Measurements from ENCODE around the gene AGBL3.
"Not testable (repeated sequence)": the region's sequence is repeated elsewhere in the genome, so short reads cannot be mapped to it uniquely, and the experiment has no call there.

AGBL3 gene

DNA sequence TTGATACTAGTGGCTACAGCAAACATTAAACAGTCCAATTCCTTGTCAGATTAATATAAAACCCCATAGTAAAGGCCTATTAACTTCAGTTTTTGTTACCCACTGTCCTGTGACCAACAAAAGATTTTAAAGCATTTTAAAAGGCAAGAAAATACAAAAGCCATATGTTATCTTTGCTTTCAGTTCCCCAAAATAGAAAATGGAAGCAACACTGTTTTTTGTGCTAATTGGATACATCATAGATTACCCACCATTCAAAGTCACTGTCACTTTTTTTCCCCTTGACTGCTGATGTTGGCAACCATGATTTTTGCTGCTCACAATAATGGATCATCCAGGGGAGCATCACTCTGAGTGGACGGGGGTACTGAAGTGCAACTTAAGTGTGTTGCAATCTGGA, 109.1 kb downstream of the AGBL3 start:
- Mint-ChIP-seq H3K9me3 (no peaks in the 10 kb centered on the region), H3K27ac (ENCODE audit: low read depth) (no peak overlapping the region), H3K27me3 (no peaks in the 10 kb centered on the region), H3K4me1 (no peaks in the 10 kb centered on the region), H3K36me3 (ENCODE audit: insufficient read depth) (peaks cover 2% of the 10 kb centered on the region), H3K4me3 (no peak overlapping the region)
- ATAC-seq (replicated peaks; ENCODE audit: extremely low read depth, poor library complexity, severe bottlenecking) (no peak), DNase-seq (ENCODE audit: low spot score in 2 of 2) (no peak)

DNA sequence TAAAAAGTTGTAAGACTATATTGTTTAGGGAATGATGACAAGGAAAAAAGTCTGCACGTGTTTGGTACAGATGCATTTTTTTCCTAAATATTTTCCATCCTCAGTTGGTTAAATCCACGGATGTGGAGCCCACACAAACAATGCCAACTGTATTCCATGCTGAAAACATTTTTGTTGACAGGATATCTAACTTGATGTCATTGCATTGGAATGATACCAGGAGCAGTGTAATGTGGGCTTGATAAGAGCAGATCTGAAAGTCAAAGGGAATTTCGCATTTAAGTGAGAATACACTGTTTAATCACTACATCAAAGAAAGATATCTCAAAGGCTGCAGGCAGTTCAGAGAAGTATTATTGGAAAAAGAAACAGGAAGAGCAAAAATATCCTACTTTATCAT, 112.1 kb downstream of the AGBL3 start:
- no peaks in the 10 kb centered on the region for H3K27me3 Mint-ChIP-seq
- DNase-seq (ENCODE audit: low spot score in 2 of 2) (no peak), ATAC-seq (replicated peaks; ENCODE audit: extremely low read depth, poor library complexity, severe bottlenecking) (no peak)
- H3K36me3 Mint-ChIP-seq (ENCODE audit: insufficient read depth): peaks cover 2% of the 10 kb centered on the region
- no peak overlapping the region for H3K4me3 Mint-ChIP-seq
- H3K9me3 Mint-ChIP-seq: no peaks in the 10 kb centered on the region
- no peaks in the 10 kb centered on the region for H3K4me1 Mint-ChIP-seq
- H3K27ac Mint-ChIP-seq (ENCODE audit: low read depth): no peak overlapping the region

DNA sequence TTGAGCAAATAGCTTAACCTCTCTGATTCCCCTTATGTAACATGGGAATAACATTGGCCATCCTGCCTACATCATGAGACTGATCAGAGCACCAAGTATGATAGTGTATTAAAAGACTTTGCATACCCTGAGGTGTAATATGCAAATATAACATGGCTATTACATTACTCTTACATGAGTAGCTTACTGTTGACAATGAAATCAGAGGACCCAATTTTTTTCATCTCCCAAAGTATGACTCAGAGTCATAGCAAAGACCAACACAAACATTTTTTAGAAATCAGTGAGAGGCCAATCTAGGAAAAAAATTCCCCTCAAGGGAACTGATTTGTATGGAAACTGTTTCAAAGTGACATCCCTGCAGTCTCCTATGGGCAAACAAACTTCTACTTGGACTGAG, 114.5 kb downstream of the AGBL3 start:
- Mint-ChIP-seq H3K36me3 (ENCODE audit: insufficient read depth) (no peaks in the 10 kb centered on the region), H3K9me3 (no peaks in the 10 kb centered on the region), H3K27ac (ENCODE audit: low read depth) (no peak overlapping the region), H3K4me3 (no peak overlapping the region), H3K27me3 (no peaks in the 10 kb centered on the region), H3K4me1 (no peaks in the 10 kb centered on the region)
- ATAC-seq (replicated peaks; ENCODE audit: extremely low read depth, poor library complexity, severe bottlenecking): no peak
- DNase-seq (ENCODE audit: low spot score in 2 of 2): no peak

DNA sequence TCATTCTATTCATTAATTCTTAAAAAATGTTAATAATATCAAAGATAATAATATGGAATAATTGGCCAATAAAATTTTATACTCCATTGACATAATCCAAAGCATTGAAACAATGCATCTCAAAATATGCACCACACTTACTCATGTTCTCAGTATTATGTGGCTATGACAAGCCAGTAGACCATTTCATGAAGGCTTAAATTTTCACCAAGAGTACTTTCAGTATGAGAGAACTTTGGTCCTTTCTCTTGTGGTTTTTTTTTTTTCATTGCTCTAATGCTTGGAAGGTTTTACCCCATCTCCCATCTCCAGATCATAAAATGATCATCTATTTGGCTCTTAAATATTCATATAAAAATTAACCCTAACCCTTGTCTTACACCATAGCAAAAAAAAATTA, 116.1 kb downstream of the AGBL3 start:
- H3K27ac Mint-ChIP-seq (ENCODE audit: low read depth): no peak overlapping the region
- no peak overlapping the region for H3K4me3 Mint-ChIP-seq
- H3K27me3 Mint-ChIP-seq: no peaks in the 10 kb centered on the region
- DNase-seq (ENCODE audit: low spot score in 2 of 2) (no peak), ATAC-seq (replicated peaks; ENCODE audit: extremely low read depth, poor library complexity, severe bottlenecking) (no peak)
- no peaks in the 10 kb centered on the region for H3K9me3 Mint-ChIP-seq
- no peaks in the 10 kb centered on the region for H3K36me3 Mint-ChIP-seq (ENCODE audit: insufficient read depth)
- H3K4me1 Mint-ChIP-seq: no peaks in the 10 kb centered on the region

DNA sequence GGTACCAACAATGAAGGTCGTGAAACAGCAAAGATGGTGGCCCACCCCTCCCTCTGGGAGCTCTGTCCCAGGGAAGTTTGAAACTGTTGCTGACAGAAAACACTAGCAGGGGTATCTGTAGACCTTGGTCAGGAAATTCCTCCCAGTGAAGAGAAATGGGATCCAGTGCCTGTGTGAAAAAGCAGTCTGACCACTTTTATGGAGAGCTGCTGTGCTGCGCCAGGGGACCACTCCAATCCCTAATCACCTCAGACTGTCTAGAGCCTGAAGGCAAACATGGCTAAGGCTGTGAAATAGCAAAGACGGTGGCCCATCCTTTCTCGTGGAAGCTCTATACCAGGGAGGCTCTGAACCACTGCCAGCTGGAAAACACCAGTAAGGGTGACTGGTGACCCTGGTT, 123.3 kb downstream of the AGBL3 start:
- Mint-ChIP-seq H3K27me3 (no peaks in the 10 kb centered on the region), H3K4me1 (no peaks in the 10 kb centered on the region), H3K27ac (ENCODE audit: low read depth) (no peak overlapping the region), H3K36me3 (ENCODE audit: insufficient read depth) (no peaks in the 10 kb centered on the region), H3K4me3 (no peak overlapping the region), H3K9me3 (peaks cover under 1% of the 10 kb centered on the region)
- ATAC-seq (replicated peaks; ENCODE audit: extremely low read depth, poor library complexity, severe bottlenecking) (no peak), DNase-seq (ENCODE audit: low spot score in 2 of 2) (no peak)

DNA sequence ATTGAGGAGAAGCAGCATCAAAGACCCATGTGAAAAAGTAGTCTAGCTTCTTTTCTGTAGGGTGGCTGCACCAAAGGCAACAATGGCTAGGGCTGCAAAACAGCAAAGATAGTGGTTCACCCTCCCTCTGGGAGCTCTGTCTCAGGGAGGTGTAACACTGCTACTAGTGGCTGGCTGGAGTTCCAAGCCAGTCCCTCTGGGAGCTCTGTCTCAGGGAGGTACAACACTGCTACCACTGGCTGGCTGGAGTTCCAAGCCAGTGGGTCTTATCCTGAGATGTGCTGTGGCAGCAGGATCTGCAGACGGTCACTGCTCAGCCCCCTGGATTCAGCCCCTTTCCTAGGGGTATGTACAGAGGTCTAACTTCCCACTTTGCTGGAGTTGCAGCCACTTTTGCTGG, 123.7 kb downstream of the AGBL3 start:
- Mint-ChIP-seq H3K27me3 (no peaks in the 10 kb centered on the region), H3K36me3 (ENCODE audit: insufficient read depth) (no peaks in the 10 kb centered on the region), H3K4me3 (no peak overlapping the region), H3K9me3 (peaks cover 5% of the 10 kb centered on the region), H3K27ac (ENCODE audit: low read depth) (no peak overlapping the region), H3K4me1 (no peaks in the 10 kb centered on the region)
- ATAC-seq (replicated peaks; ENCODE audit: extremely low read depth, poor library complexity, severe bottlenecking) (no peak), DNase-seq (ENCODE audit: low spot score in 2 of 2) (no peak)

DNA sequence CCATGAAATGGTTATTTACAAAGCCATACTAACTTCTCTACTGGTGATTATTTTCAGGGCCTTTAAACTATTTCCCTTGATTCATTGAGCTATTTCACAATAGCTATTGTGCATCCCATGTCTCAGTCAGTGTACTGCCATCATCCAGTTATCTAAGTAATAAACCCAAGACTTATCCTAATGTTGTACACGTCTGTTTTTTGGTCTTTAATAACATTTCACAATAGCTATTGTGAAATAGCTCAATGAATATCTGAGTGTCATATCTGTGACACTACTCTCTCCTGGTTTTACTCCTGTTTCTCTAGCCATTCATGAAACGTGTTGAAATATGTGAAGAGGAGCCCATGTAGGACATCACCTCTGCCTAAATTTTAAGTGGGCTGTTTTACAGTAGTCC, 125.1 kb downstream of the AGBL3 start:
- Mint-ChIP-seq H3K36me3 (ENCODE audit: insufficient read depth) (no peaks in the 10 kb centered on the region), H3K9me3 (peaks cover 6% of the 10 kb centered on the region), H3K27me3 (no peaks in the 10 kb centered on the region), H3K4me3 (no peak overlapping the region), H3K4me1 (no peaks in the 10 kb centered on the region), H3K27ac (ENCODE audit: low read depth) (no peak overlapping the region)
- DNase-seq (ENCODE audit: low spot score in 2 of 2): no peak
- no peak for ATAC-seq (replicated peaks; ENCODE audit: extremely low read depth, poor library complexity, severe bottlenecking)

DNA sequence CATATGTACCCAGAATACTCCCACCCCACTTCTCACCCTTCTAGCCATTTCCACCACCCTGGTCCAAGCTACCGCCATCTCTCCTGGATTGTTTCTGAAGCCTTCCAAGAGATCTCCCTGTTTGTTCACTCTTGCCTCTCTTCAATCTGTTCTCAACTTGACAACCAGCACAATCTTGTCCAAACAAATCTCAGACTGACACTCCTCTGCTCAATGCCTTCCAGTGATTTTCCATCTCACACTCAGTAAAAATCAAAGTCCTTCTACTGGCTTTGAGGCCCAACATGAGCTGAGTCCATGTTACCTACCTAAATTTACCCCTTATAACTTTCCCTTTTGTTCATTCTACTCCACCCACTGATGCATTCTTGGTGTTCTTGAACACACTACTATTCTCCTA, 128.3 kb downstream of the AGBL3 start:
- Mint-ChIP-seq H3K9me3 (peaks cover 6% of the 10 kb centered on the region), H3K27ac (ENCODE audit: low read depth) (no peak overlapping the region), H3K4me3 (no peak overlapping the region), H3K4me1 (no peaks in the 10 kb centered on the region), H3K36me3 (ENCODE audit: insufficient read depth) (no peaks in the 10 kb centered on the region), H3K27me3 (no peaks in the 10 kb centered on the region)
- no peak for DNase-seq (ENCODE audit: low spot score in 2 of 2)
- ATAC-seq (replicated peaks; ENCODE audit: extremely low read depth, poor library complexity, severe bottlenecking): no peak

DNA sequence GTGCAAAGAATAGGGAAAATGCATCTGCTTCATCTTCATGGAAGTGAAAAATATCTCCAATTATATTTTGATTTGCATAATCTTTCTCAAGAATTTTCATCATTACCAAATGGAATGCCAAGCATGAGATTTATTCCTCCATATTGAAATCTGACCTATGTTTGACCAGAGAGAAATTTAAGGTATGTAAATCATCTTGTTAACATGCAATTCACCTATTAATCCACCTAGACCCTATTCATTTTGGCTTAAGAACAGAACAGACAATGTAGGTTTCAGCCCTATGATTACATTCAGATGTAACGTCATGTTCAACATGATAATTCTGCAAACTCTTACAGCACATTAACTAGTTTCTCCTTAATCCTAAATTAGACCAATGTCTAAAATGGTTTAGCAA, 130.8 kb downstream of the AGBL3 start:
- no peak overlapping the region for H3K27ac Mint-ChIP-seq (ENCODE audit: low read depth)
- H3K9me3 Mint-ChIP-seq: peaks cover 17% of the 10 kb centered on the region
- H3K4me1 Mint-ChIP-seq: no peaks in the 10 kb centered on the region
- H3K27me3 Mint-ChIP-seq: no peaks in the 10 kb centered on the region
- H3K36me3 Mint-ChIP-seq (ENCODE audit: insufficient read depth): peaks cover 2% of the 10 kb centered on the region
- ATAC-seq (replicated peaks; ENCODE audit: extremely low read depth, poor library complexity, severe bottlenecking) (no peak), DNase-seq (ENCODE audit: low spot score in 2 of 2) (no peak)
- H3K4me3 Mint-ChIP-seq: no peak overlapping the region

DNA sequence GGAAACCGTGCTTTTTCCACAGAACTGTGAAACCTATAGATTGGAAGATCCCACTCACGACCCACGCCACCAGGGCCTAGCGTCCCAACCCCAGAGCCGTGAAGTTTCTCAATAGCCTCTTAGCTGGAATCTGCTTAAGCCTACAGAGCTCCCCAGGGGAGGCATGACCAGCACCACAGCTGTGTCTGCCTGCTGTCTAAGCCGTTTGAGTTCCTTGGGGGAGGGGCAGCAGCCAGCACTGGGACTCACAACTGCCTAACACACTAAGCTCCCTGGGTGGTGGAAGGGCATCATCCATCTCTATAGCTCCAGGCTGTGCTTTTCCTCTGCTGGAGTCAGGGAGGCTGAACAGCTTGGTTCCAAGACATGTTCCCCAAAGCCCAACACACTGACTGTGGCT, 135.6 kb downstream of the AGBL3 start:
- H3K27ac Mint-ChIP-seq (ENCODE audit: low read depth): no peak overlapping the region
- ATAC-seq (replicated peaks; ENCODE audit: extremely low read depth, poor library complexity, severe bottlenecking) (no peak), DNase-seq (ENCODE audit: low spot score in 2 of 2) (no peak)
- peaks cover 12% of the 10 kb centered on the region for H3K27me3 Mint-ChIP-seq
- peaks cover 24% of the 10 kb centered on the region for H3K4me1 Mint-ChIP-seq
- H3K9me3 Mint-ChIP-seq: peaks cover 17% of the 10 kb centered on the region
- peaks cover 2% of the 10 kb centered on the region for H3K36me3 Mint-ChIP-seq (ENCODE audit: insufficient read depth)
- H3K4me3 Mint-ChIP-seq: no peak overlapping the region

DNA sequence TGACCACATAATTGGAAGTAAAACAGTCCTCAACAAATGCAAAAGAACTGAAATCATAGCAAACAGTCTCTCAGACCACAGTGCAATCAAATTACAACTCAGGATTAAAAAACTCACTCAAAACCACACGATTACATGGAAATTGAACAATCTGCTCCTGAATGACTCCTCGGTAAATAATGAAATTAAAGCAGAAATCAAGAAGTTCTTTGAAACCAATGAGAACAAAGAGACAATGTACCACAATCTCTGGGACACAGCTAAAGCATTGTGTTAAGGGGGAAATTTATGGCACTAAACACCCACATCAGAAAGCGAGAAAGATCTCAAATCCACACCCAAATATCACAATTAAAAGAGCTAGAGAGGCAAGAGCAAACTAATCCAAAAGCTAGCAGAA, 138.3 kb downstream of the AGBL3 start:
- H3K36me3 Mint-ChIP-seq (ENCODE audit: insufficient read depth); H3K4me3 Mint-ChIP-seq; DNase-seq (ENCODE audit: low spot score in 2 of 2); H3K27ac Mint-ChIP-seq (ENCODE audit: low read depth); ATAC-seq (replicated peaks; ENCODE audit: extremely low read depth, poor library complexity, severe bottlenecking): not testable (repeated sequence)
- peaks cover 17% of the 10 kb centered on the region for H3K9me3 Mint-ChIP-seq
- H3K27me3 Mint-ChIP-seq: peaks cover 12% of the 10 kb centered on the region
- peaks cover 24% of the 10 kb centered on the region for H3K4me1 Mint-ChIP-seq

DNA sequence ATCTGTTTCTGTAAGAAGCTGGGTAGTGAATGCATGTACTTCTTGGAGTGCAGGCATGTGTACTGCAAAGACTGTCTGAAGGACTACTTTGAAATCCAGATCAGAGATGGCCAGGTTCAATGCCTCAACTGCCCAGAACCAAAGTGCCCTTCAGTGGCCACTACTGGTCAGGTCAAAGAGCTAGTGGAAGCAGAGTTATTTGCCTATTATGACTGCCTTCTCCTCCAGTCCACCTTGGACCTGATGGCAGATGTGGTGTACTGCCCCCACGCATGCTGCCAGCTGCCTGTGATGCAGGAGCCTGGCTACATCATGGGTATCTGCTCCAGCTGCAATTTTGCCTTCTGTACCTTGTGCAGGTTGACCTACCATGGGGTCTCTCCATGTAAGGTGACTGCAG, 142.6 kb downstream of the AGBL3 start:
- H3K4me3 Mint-ChIP-seq: no peak overlapping the region
- no peak for DNase-seq (ENCODE audit: low spot score in 2 of 2)
- peaks cover 15% of the 10 kb centered on the region for H3K9me3 Mint-ChIP-seq
- peaks cover 12% of the 10 kb centered on the region for H3K27me3 Mint-ChIP-seq
- no peaks in the 10 kb centered on the region for H3K36me3 Mint-ChIP-seq (ENCODE audit: insufficient read depth)
- H3K27ac Mint-ChIP-seq (ENCODE audit: low read depth): no peak overlapping the region
- ATAC-seq (replicated peaks; ENCODE audit: extremely low read depth, poor library complexity, severe bottlenecking): no peak
- H3K4me1 Mint-ChIP-seq: peaks cover 21% of the 10 kb centered on the region

DNA sequence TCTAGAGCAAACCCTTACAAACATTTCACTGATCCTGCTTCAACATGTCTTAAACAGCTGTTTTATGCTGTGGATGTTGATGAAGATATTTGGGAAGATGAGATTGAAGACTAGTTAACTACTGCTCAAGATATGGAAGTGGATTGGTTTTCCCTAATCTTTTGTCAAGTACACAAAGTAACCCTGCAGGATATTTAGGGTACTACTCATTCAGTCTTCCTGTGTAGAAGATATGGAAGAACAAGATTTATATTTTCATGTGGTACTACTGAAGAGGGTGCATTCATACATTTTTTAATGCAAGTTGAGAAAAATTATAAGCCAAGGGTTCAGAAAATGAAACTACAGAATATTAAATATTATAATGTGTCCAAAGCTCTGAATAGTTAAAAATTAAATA, 143.3 kb downstream of the AGBL3 start:
- ATAC-seq (replicated peaks; ENCODE audit: extremely low read depth, poor library complexity, severe bottlenecking): no peak
- no peak overlapping the region for H3K27ac Mint-ChIP-seq (ENCODE audit: low read depth)
- DNase-seq (ENCODE audit: low spot score in 2 of 2): no peak
- peaks cover 15% of the 10 kb centered on the region for H3K4me1 Mint-ChIP-seq
- H3K9me3 Mint-ChIP-seq: peaks cover 13% of the 10 kb centered on the region
- H3K36me3 Mint-ChIP-seq (ENCODE audit: insufficient read depth): no peaks in the 10 kb centered on the region
- H3K4me3 Mint-ChIP-seq: no peak overlapping the region
- peaks cover 12% of the 10 kb centered on the region for H3K27me3 Mint-ChIP-seq
